ENCODE measurements around the gene GCN1. TPM values are rescaled to one million over a fixed set of nuclear protein-coding genes. Genes with fewer than 3 reads are reported as not detected.

GCN1 gene
- total and polyA plus RNA-seq, 2 donors (not counting 3 experiments of a cell fraction or from before 2014, with no cell fraction given), result 30.1 to 101 TPM

- dilution Hi-C loops (cut with MboI; ENCODE audit: extremely low pct_ligation_motif_present, low sequenced_read_pairs) (no loop called here), intact Hi-C loops (cut with micrococcal nuclease) (no loop called here)
- Histone ChIP-seq H2AFZ (ENCODE audit: low read depth, low read length) (no peak overlapping the region), H3K4me2 (ENCODE audit: insufficient read depth, low read length) (no peak overlapping the region), H3K9me3 (replicated peaks; ENCODE audit: control insufficient read depth, insufficient read depth, low read length) (no peaks in the 10 kb centered on the region), H3K4me3 (replicated peaks in 1 of 3; ENCODE audit: insufficient read depth in 1 of 3, low read depth in 1 of 3, low read length in 3 of 3) (no peak overlapping the region), H3K9me1 (replicated peaks; ENCODE audit: control insufficient read depth, extremely low read depth, insufficient read depth, low read length) (no peaks in the 10 kb centered on the region), H3K9ac (replicated peaks; ENCODE audit: extremely low read depth, insufficient read depth, low read length) (no peak overlapping the region), H3K27ac (ENCODE audit: insufficient read depth, low read depth, low read length) (no peak overlapping the region), H3K36me3 (ENCODE audit: control insufficient read depth in 2 of 2, extremely low read depth in 1 of 2, insufficient read depth in 2 of 2, low read length in 2 of 2) (peaks cover 5 to 30% of the 10 kb centered on the region in 2 experiments), H3K79me2 (ENCODE audit: control insufficient read depth, insufficient read depth, low read length) (peaks cover 2% of the 10 kb centered on the region), H3K4me1 (ENCODE audit: control insufficient read depth, extremely low read depth, insufficient read depth, low read length) (no peaks in the 10 kb centered on the region), H4K20me1 (replicated peaks; ENCODE audit: control insufficient read depth, extremely low read depth, insufficient read depth, low read length) (no peaks in the 10 kb centered on the region), H3K27me3 (ENCODE audit: control insufficient read depth in 2 of 2, insufficient read depth in 2 of 2, low read length in 2 of 2) (no peaks in the 10 kb centered on the region)
- BruUV-seq (replicated peaks), result no TSS peak
- DNase-seq (ENCODE audit: low read depth, low spot score) (no peak), FAIRE-seq (no peak)
- POLR2A ChIA-PET, result no interaction called here
- no peak for TF ChIP-seq MYC (IDR thresholded peaks at IDR 0.05; ENCODE audit: low read depth, low read length)
- CTCF ChIA-PET, result no interaction called here
Measured at GRCh38 chr12:120094485-120094884, 100.0 kb downstream of the GCN1 start.

- FAIRE-seq, result no peak
- no peak overlapping the region for H2AFZ ChIP-seq (ENCODE audit: low read depth, low read length)
- H3K4me1 ChIP-seq (ENCODE audit: control insufficient read depth, extremely low read depth, insufficient read depth, low read length), result no peaks in the 10 kb centered on the region
- peaks cover 3 to 25% of the 10 kb centered on the region in 2 experiments for H3K36me3 ChIP-seq (ENCODE audit: control insufficient read depth in 2 of 2, extremely low read depth in 1 of 2, insufficient read depth in 2 of 2, low read length in 2 of 2)
- H3K79me2 ChIP-seq (ENCODE audit: control insufficient read depth, insufficient read depth, low read length), result no peaks in the 10 kb centered on the region
- TF ChIP-seq, protein P1, sequence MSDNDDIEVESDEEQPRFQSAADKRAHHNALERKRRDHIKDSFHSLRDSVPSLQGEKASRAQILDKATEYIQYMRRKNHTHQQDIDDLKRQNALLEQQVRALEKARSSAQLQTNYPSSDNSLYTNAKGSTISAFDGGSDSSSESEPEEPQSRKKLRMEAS (IDR thresholded peaks at IDR 0.05; ENCODE audit: insufficient read depth, insufficient read length), result no peak
- TF ChIP-seq GATA2 (IDR thresholded peaks at IDR 0.05; ENCODE audit: insufficient read depth, insufficient read length, low read depth, low read length), result no peak
- TF ChIP-seq JUN (IDR thresholded peaks at IDR 0.05; ENCODE audit: borderline replicate concordance, insufficient read depth, insufficient read length, low read depth), result no peak
- TF ChIP-seq POLR2AphosphoS5 (IDR thresholded peaks at IDR 0.05; ENCODE audit: insufficient read depth, low read depth, low read length), result no peak
- TF ChIP-seq EZH2 (IDR thresholded peaks at IDR 0.05; ENCODE audit: borderline replicate concordance, low read depth, low read length, severe bottlenecking), result no peak
- no peak for TF ChIP-seq FOS (IDR thresholded peaks at IDR 0.05; ENCODE audit: borderline replicate concordance, insufficient read depth, low read length)
- TF ChIP-seq, protein P2, sequence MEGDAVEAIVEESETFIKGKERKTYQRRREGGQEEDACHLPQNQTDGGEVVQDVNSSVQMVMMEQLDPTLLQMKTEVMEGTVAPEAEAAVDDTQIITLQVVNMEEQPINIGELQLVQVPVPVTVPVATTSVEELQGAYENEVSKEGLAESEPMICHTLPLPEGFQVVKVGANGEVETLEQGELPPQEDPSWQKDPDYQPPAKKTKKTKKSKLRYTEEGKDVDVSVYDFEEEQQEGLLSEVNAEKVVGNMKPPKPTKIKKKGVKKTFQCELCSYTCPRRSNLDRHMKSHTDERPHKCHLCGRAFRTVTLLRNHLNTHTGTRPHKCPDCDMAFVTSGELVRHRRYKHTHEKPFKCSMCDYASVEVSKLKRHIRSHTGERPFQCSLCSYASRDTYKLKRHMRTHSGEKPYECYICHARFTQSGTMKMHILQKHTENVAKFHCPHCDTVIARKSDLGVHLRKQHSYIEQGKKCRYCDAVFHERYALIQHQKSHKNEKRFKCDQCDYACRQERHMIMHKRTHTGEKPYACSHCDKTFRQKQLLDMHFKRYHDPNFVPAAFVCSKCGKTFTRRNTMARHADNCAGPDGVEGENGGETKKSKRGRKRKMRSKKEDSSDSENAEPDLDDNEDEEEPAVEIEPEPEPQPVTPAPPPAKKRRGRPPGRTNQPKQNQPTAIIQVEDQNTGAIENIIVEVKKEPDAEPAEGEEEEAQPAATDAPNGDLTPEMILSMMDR (IDR thresholded peaks at IDR 0.05; ENCODE audit: extremely low read depth in 1 of 2, insufficient read depth in 1 of 2, low read depth in 1 of 2, low read length in 2 of 2), result no peak
- TF ChIP-seq POLR2A (IDR thresholded peaks at IDR 0.05; ENCODE audit: low read depth, low read length), result no peak
- TF ChIP-seq MYC (IDR thresholded peaks at IDR 0.05; ENCODE audit: low read depth, low read length), result no peak
- DNase-seq (ENCODE audit: low read depth, low spot score), result no peak
- H3K4me3 ChIP-seq (replicated peaks in 1 of 3; ENCODE audit: insufficient read depth in 1 of 3, low read depth in 1 of 3, low read length in 3 of 3), result no peak overlapping the region
- H3K27me3 ChIP-seq (ENCODE audit: control insufficient read depth in 2 of 2, insufficient read depth in 2 of 2, low read length in 2 of 2), result no peaks in the 10 kb centered on the region
- H3K27ac ChIP-seq (ENCODE audit: insufficient read depth, low read depth, low read length), result no peak overlapping the region
- H3K9me1 ChIP-seq (replicated peaks; ENCODE audit: control insufficient read depth, extremely low read depth, insufficient read depth, low read length), result no peaks in the 10 kb centered on the region
- H4K20me1 ChIP-seq (replicated peaks; ENCODE audit: control insufficient read depth, extremely low read depth, insufficient read depth, low read length), result no peaks in the 10 kb centered on the region
- dilution Hi-C loops (cut with MboI; ENCODE audit: extremely low pct_ligation_motif_present, low sequenced_read_pairs) (no loop called here), intact Hi-C loops (cut with micrococcal nuclease) (no loop called here)
- BruUV-seq (replicated peaks), result no TSS peak
- POLR2A ChIA-PET, result no interaction called here
- H3K4me2 ChIP-seq (ENCODE audit: insufficient read depth, low read length), result no peak overlapping the region
- H3K9me3 ChIP-seq (replicated peaks; ENCODE audit: control insufficient read depth, insufficient read depth, low read length), result no peaks in the 10 kb centered on the region
- CTCF ChIA-PET, result no interaction called here
- H3K9ac ChIP-seq (replicated peaks; ENCODE audit: extremely low read depth, insufficient read depth, low read length), result no peak overlapping the region
Measured at GRCh38 chr12:120093592-120094355, 100.7 kb downstream of the GCN1 start.

Data from endothelial cell of umbilical vein (primary cell).